Osteoblast (primary cell): ENCODE results near the gene ZBTB39. TPM values are rescaled to one million over a fixed set of nuclear protein-coding genes. Genes with fewer than 3 reads are reported as not detected.

Experiments
- DNase-seq: peaks from one replicate; pipeline ENCODE4 v3.0.0; 2011; ENCODE audit warnings: low spot score, mixed read lengths; ENCODE audit not compliant: insufficient read length; ENCODE audit errors: missing footprints
- H2AFZ ChIP-seq: 2 replicates; pipeline ENCODE4 v1.6.0; 2011; ENCODE audit warnings: mild to moderate bottlenecking, low read length
- H3K27ac ChIP-seq: 2 replicates; pipeline ENCODE4 v1.5.1; 2011; ENCODE audit warnings: mild to moderate bottlenecking, low read depth, low read length, moderate library complexity
- H3K27me3 ChIP-seq: 2 replicates; pipeline ENCODE4 v1.6.0; 2012; ENCODE audit warnings: mild to moderate bottlenecking, control low read depth, inconsistent platforms, low read length, moderate library complexity; ENCODE audit not compliant: insufficient read depth
- H3K36me3 ChIP-seq: 2 replicates; pipeline ENCODE4 v1.5.1; 2011; ENCODE audit warnings: mild to moderate bottlenecking, low read length, control low read depth, moderate library complexity; ENCODE audit not compliant: insufficient read depth
- H3K4me1 ChIP-seq: 2 replicates; pipeline ENCODE4 v1.5.1; 2011; ENCODE audit warnings: mild to moderate bottlenecking, low read length, control low read depth, moderate library complexity; ENCODE audit not compliant: insufficient read depth
- H3K4me2 ChIP-seq: 2 replicates; pipeline ENCODE4 v1.6.0; 2011; ENCODE audit warnings: mild to moderate bottlenecking, low read length; ENCODE audit not compliant: insufficient read depth
- H3K4me3 ChIP-seq: fragments of 200-600 bp; sonication (generic); 3 replicates; pipeline ENCODE4 v1.5.1; 2012; ENCODE audit warnings: mild to moderate bottlenecking, low read length, inconsistent platforms; ENCODE audit not compliant: insufficient read depth
- H3K79me2 ChIP-seq: 2 replicates; pipeline ENCODE4 v1.6.0; 2012; ENCODE audit warnings: mild to moderate bottlenecking, low read length, control low read depth, inconsistent platforms; ENCODE audit not compliant: insufficient read depth
- H3K9me3 ChIP-seq: 2 replicates; pipeline ENCODE4 v1.5.1; 2011; ENCODE audit warnings: low read depth, low read length, control low read depth
- H4K20me1 ChIP-seq: 2 replicates; pipeline ENCODE4 v1.6.0; 2012; ENCODE audit warnings: mild to moderate bottlenecking, low read length, control low read depth; ENCODE audit not compliant: insufficient read depth
- CTCF ChIP-seq: IDR thresholded peaks from 2 replicates; pipeline ENCODE4 v1.5.1; 2011; ENCODE audit warnings: mild to moderate bottlenecking, low read depth, low read length, moderate library complexity; ENCODE audit errors: extremely low read depth
- total RNA-seq: library from RNA; depleted of rRNA; stranded (reverse); fragments of >200 nt; gene quantifications from 2 replicates; pipeline ENCODE4 v1.2.3, GENCODE V29; 2012

The ZBTB39 gene
- total RNA-seq, 1 donor = 4.7 TPM

DNA sequence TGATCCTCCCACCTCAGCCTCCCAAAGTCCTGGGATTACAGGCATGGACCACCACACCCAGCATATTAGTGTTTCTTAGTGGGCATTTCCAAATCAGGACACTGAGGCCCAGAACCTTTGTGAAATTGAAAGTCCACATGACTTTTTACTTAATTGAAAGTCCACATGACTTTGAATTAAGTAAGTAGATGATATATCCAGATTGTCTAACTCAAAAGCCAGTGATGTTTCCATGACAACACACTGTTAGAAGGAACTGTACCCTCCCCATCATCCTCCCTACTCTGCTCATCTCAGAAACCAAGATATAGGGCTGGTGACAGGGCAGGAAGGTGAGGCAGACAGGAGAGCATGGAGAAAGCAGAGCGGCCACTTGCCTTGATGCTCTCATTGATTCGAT is 36.3 kb upstream of the ZBTB39 start:
- no peak overlapping the region for H3K27ac ChIP-seq
- H3K4me1 ChIP-seq = peaks cover 4% of the 10 kb centered on the region
- no peaks in the 10 kb centered on the region for H3K36me3 ChIP-seq
- H4K20me1 ChIP-seq = no peaks in the 10 kb centered on the region
- H3K27me3 ChIP-seq = peaks cover 41% of the 10 kb centered on the region
- no peak for DNase-seq
- no peak overlapping the region for H3K4me3 ChIP-seq
- no peak overlapping the region for H3K4me2 ChIP-seq
- no peaks in the 10 kb centered on the region for H3K79me2 ChIP-seq
- no peak for TF ChIP-seq CTCF
- H3K9me3 ChIP-seq = no peaks in the 10 kb centered on the region
- no peak overlapping the region for H2AFZ ChIP-seq

DNA sequence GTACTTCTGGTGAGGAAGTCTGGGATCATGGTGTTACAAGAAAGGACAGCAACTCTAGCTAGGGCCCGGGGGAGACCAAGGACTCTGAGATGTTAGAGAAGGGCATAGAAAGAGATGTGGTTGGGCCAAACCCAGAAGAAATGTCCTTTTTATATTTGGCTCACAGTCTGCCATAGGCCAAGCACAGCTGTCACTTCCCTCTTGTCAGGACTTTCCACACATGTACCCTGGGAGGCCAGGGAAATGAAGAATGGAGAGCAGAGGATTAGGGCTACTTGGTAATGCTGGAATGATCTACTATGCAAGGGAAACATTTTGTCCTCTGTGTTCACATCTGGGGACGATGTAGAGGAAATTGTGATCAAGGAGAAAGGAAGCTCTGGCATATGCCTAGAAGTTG is 34.4 kb upstream of the ZBTB39 start:
- no peak overlapping the region for H3K4me2 ChIP-seq
- no peaks in the 10 kb centered on the region for H3K4me1 ChIP-seq
- H3K79me2 ChIP-seq = no peaks in the 10 kb centered on the region
- no peak for DNase-seq
- no peak overlapping the region for H2AFZ ChIP-seq
- TF ChIP-seq CTCF = no peak
- no peaks in the 10 kb centered on the region for H3K9me3 ChIP-seq
- no peaks in the 10 kb centered on the region for H4K20me1 ChIP-seq
- H3K27ac ChIP-seq = no peak overlapping the region
- no peaks in the 10 kb centered on the region for H3K36me3 ChIP-seq
- no peak overlapping the region for H3K4me3 ChIP-seq
- peaks cover 44% of the 10 kb centered on the region for H3K27me3 ChIP-seq

GRCh38 chr12:57040211-57040610 is 33.9 kb upstream of the ZBTB39 start:
- H3K4me2 ChIP-seq = no peak overlapping the region
- H4K20me1 ChIP-seq = no peaks in the 10 kb centered on the region
- peaks cover 45% of the 10 kb centered on the region for H3K27me3 ChIP-seq
- TF ChIP-seq CTCF = no peak
- H3K4me1 ChIP-seq = no peaks in the 10 kb centered on the region
- H3K9me3 ChIP-seq = no peaks in the 10 kb centered on the region
- no peak for DNase-seq
- H3K4me3 ChIP-seq = no peak overlapping the region
- H3K79me2 ChIP-seq = no peaks in the 10 kb centered on the region
- no peak overlapping the region for H2AFZ ChIP-seq
- no peak overlapping the region for H3K27ac ChIP-seq
- H3K36me3 ChIP-seq = no peaks in the 10 kb centered on the region

DNA sequence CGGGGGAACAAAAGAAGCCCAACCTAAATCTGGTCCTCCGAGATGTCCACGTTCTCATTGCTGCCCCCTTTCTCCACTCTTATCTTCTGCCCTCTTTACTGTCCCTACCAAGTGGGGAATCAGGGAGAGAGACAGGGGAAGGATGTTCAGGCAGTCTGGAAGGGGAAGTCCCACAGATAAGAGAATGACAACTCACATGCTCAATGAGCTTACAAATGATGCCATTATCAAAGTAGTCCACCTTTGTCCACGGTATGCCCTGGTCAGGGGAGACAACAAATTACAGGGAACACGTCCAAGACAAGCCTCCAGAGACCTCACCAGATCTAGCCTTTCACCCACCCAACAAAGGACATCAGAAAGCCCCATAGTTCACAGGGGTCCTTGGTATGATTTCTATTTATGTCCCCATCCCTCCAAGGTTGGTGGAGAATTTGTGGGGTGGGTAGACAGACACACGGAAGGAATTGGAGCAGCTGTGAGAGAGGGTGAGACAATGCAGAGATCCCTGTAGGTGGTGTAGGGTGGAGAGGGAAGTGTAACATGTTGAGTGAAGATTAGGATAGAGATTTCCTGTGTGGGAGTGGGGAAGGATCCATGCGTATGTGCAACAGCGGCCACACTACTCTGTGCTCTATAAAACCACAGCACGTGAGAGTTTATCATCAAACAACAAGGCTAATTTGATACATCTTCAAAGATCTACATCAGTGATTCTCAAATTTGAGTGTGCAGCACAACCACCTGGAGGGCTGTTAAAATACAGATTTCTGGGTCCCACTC is 32.9 kb upstream of the ZBTB39 start:
- Histone ChIP-seq H3K27me3 (peaks cover 48% of the 10 kb centered on the region), H3K4me2 (no peak overlapping the region), H3K4me3 (no peak overlapping the region)

More for the DNA sequence above, 32.9 kb upstream of the ZBTB39 start:
- DNase-seq = no peak
- Histone ChIP-seq H2AFZ (no peak overlapping the region), H4K20me1 (no peaks in the 10 kb centered on the region), H3K4me1 (no peaks in the 10 kb centered on the region), H3K9me3 (no peaks in the 10 kb centered on the region), H3K36me3 (no peaks in the 10 kb centered on the region), H3K79me2 (no peaks in the 10 kb centered on the region), H3K27ac (no peak overlapping the region)
- no peak for TF ChIP-seq CTCF
